Measurements from ENCODE around the gene RP9.

The RP9 gene

GRCh38 chr7:33091111-33091531 is 18.1 kb downstream of the RP9 start:
- Mint-ChIP-seq H3K27me3 (no peaks in the 10 kb centered on the region), H3K4me3 (no peak overlapping the region)

GRCh38 chr7:33089142-33089541 is 20.1 kb downstream of the RP9 start:
- no peak for ATAC-seq (replicated peaks)
- no peak for DNase-seq
- no peak overlapping the region for H3K27ac Mint-ChIP-seq
- H3K9me3 Mint-ChIP-seq: peaks cover 0 to 5% of the 10 kb centered on the region in 2 donors
- H3K4me3 Mint-ChIP-seq: no peak overlapping the region
- H3K27me3 Mint-ChIP-seq: no peaks in the 10 kb centered on the region
- peaks cover 12 to 32% of the 10 kb centered on the region in 2 donors for H3K4me1 Mint-ChIP-seq
- H3K36me3 Mint-ChIP-seq: peaks cover 17 to 31% of the 10 kb centered on the region in 2 donors

More at GRCh38 chr7:33091111-33091531, 18.1 kb downstream of the RP9 start:
- H3K36me3 Mint-ChIP-seq: peaks cover 32 to 45% of the 10 kb centered on the region in 2 donors
- H3K27ac Mint-ChIP-seq: no peak overlapping the region
- peaks cover 0 to 5% of the 10 kb centered on the region in 2 donors for H3K9me3 Mint-ChIP-seq
- no peak for DNase-seq
- H3K4me1 Mint-ChIP-seq: peaks cover 12 to 41% of the 10 kb centered on the region in 2 donors
- no peak for ATAC-seq (replicated peaks)

- DNase-seq: no peak
- Mint-ChIP-seq H3K4me1 (peaks cover 9 to 20% of the 10 kb centered on the region in 2 donors), H3K27me3 (no peaks in the 10 kb centered on the region), H3K9me3 (peaks cover 0 to 5% of the 10 kb centered on the region in 2 donors), H3K27ac (no peak overlapping the region), H3K4me3 (no peak overlapping the region), H3K36me3 (peaks cover 11 to 18% of the 10 kb centered on the region in 2 donors)
- ATAC-seq (replicated peaks): no peak
These were observed 21.3 kb downstream of the RP9 start for GRCh38 chr7:33087858-33088257.

GRCh38 chr7:33087356-33087755 is 21.8 kb downstream of the RP9 start:
- Mint-ChIP-seq H3K27me3 (no peaks in the 10 kb centered on the region), H3K4me3 (no peak overlapping the region), H3K9me3 (peaks cover 0 to 5% of the 10 kb centered on the region in 2 donors), H3K27ac (no peak overlapping the region), H3K36me3 (peaks cover 6 to 13% of the 10 kb centered on the region in 2 donors), H3K4me1 (peaks cover 8 to 16% of the 10 kb centered on the region in 2 donors)
- DNase-seq: no peak
- ATAC-seq (replicated peaks): no peak

GRCh38 chr7:33079763-33080690 is 29.2 kb downstream of the RP9 start:
- no peak overlapping the region for H3K4me3 Mint-ChIP-seq
- H3K36me3 Mint-ChIP-seq: no peaks in the 10 kb centered on the region
- H3K27ac Mint-ChIP-seq: no peak overlapping the region
- H3K9me3 Mint-ChIP-seq: no peaks in the 10 kb centered on the region
- H3K27me3 Mint-ChIP-seq: no peaks in the 10 kb centered on the region
- H3K4me1 Mint-ChIP-seq: peaks cover 7 to 10% of the 10 kb centered on the region in 2 donors
- DNase-seq (no peak), ATAC-seq (replicated peaks) (no peak)

GRCh38 chr7:33079096-33079495 is 30.1 kb downstream of the RP9 start:
- ATAC-seq (replicated peaks) (no peak), DNase-seq (no peak)
- Mint-ChIP-seq H3K4me1 (peaks cover 7 to 10% of the 10 kb centered on the region in 2 donors), H3K36me3 (no peaks in the 10 kb centered on the region), H3K27ac (no peak overlapping the region), H3K27me3 (no peaks in the 10 kb centered on the region), H3K9me3 (no peaks in the 10 kb centered on the region), H3K4me3 (no peak overlapping the region)

- no peak for DNase-seq
These were observed 32.5 kb downstream of the RP9 start for GRCh38 chr7:33076737-33077136.

GRCh38 chr7:33075818-33076518 is 33.2 kb downstream of the RP9 start:
- peaks cover 10 to 16% of the 10 kb centered on the region in 2 donors for H3K27me3 Mint-ChIP-seq
- H3K36me3 Mint-ChIP-seq: peaks cover 0 to 11% of the 10 kb centered on the region in 2 donors
- no peak overlapping the region for H3K27ac Mint-ChIP-seq
- peaks cover 7 to 10% of the 10 kb centered on the region in 2 donors for H3K4me1 Mint-ChIP-seq
- no peak for ATAC-seq (replicated peaks)
- no peak for DNase-seq
- H3K4me3 Mint-ChIP-seq: no peak overlapping the region
- peaks cover 5 to 9% of the 10 kb centered on the region in 2 donors for H3K9me3 Mint-ChIP-seq

More at GRCh38 chr7:33076737-33077136, 32.5 kb downstream of the RP9 start:
- Mint-ChIP-seq H3K4me1 (peaks cover 7 to 10% of the 10 kb centered on the region in 2 donors), H3K4me3 (no peak overlapping the region), H3K27ac (no peak overlapping the region), H3K27me3 (peaks cover 10 to 16% of the 10 kb centered on the region in 2 donors), H3K36me3 (peaks cover 0 to 3% of the 10 kb centered on the region in 2 donors), H3K9me3 (peaks cover 3 to 4% of the 10 kb centered on the region in 2 donors)
- ATAC-seq (replicated peaks): peak; percentile 31 to 33

GRCh38 chr7:33073243-33073642 is 36.0 kb downstream of the RP9 start:
- no peak overlapping the region for H3K4me3 Mint-ChIP-seq

GRCh38 chr7:33072471-33072870 is 36.7 kb downstream of the RP9 start:
- no peak for ATAC-seq (replicated peaks)
- H3K36me3 Mint-ChIP-seq: peaks cover 0 to 12% of the 10 kb centered on the region in 2 donors
- H3K27ac Mint-ChIP-seq: no peak overlapping the region
- no peak for DNase-seq
- peaks cover 7 to 8% of the 10 kb centered on the region in 2 donors for H3K4me1 Mint-ChIP-seq
- H3K4me3 Mint-ChIP-seq: no peak overlapping the region
- peaks cover 10 to 16% of the 10 kb centered on the region in 2 donors for H3K27me3 Mint-ChIP-seq
- peaks cover 15 to 17% of the 10 kb centered on the region in 2 donors for H3K9me3 Mint-ChIP-seq

More at GRCh38 chr7:33073243-33073642, 36.0 kb downstream of the RP9 start:
- DNase-seq (no peak), ATAC-seq (replicated peaks) (no peak)
- Mint-ChIP-seq H3K27me3 (peaks cover 10 to 16% of the 10 kb centered on the region in 2 donors), H3K36me3 (peaks cover 0 to 12% of the 10 kb centered on the region in 2 donors), H3K27ac (no peak overlapping the region), H3K9me3 (peaks cover 15 to 17% of the 10 kb centered on the region in 2 donors), H3K4me1 (peaks cover 7 to 10% of the 10 kb centered on the region in 2 donors)

GRCh38 chr7:33070831-33071230 is 38.4 kb downstream of the RP9 start:
- DNase-seq: no peak
- no peaks in the 10 kb centered on the region for H3K4me1 Mint-ChIP-seq
- peaks cover 10 to 16% of the 10 kb centered on the region in 2 donors for H3K27me3 Mint-ChIP-seq
- peaks cover 3 to 19% of the 10 kb centered on the region in 2 donors for H3K36me3 Mint-ChIP-seq
- no peak overlapping the region for H3K27ac Mint-ChIP-seq
- ATAC-seq (replicated peaks): no peak
- H3K9me3 Mint-ChIP-seq: peaks cover 22% of the 10 kb centered on the region in 2 donors
- H3K4me3 Mint-ChIP-seq: no peak overlapping the region

GRCh38 chr7:33070277-33070676 is 38.9 kb downstream of the RP9 start:
- H3K4me1 Mint-ChIP-seq: peaks cover 0 to 1% of the 10 kb centered on the region in 2 donors
- H3K27ac Mint-ChIP-seq: no peak overlapping the region
- ATAC-seq (replicated peaks): no peak
- H3K4me3 Mint-ChIP-seq: no peak overlapping the region
- H3K27me3 Mint-ChIP-seq: peaks cover 10 to 16% of the 10 kb centered on the region in 2 donors
- H3K9me3 Mint-ChIP-seq: peaks cover 24 to 25% of the 10 kb centered on the region in 2 donors
- peaks cover 5 to 21% of the 10 kb centered on the region in 2 donors for H3K36me3 Mint-ChIP-seq
- no peak for DNase-seq

GRCh38 chr7:33067921-33068320 is 41.3 kb downstream of the RP9 start:
- peaks cover 25 to 26% of the 10 kb centered on the region in 2 donors for H3K9me3 Mint-ChIP-seq
- no peak for DNase-seq
- H3K4me3 Mint-ChIP-seq: no peak overlapping the region
- H3K27me3 Mint-ChIP-seq: peaks cover 3 to 7% of the 10 kb centered on the region in 2 donors
- H3K27ac Mint-ChIP-seq: no peak overlapping the region
- H3K36me3 Mint-ChIP-seq: peaks cover 9 to 21% of the 10 kb centered on the region in 2 donors
- ATAC-seq (replicated peaks): no peak
- peaks cover 7 to 16% of the 10 kb centered on the region in 2 donors for H3K4me1 Mint-ChIP-seq

- Mint-ChIP-seq H3K27ac (no peak overlapping the region), H3K27me3 (no peaks in the 10 kb centered on the region), H3K4me3 (no peak overlapping the region), H3K36me3 (peaks cover 9 to 19% of the 10 kb centered on the region in 2 donors), H3K4me1 (peaks cover 8 to 16% of the 10 kb centered on the region in 2 donors), H3K9me3 (peaks cover 22 to 23% of the 10 kb centered on the region in 2 donors)
- no peak for ATAC-seq (replicated peaks)
- DNase-seq: no peak
These were observed 42.4 kb downstream of the RP9 start for GRCh38 chr7:33066771-33067170.

All from stimulated activated naive B cell treated with anti-CD40 and anti-IgM and Interleukin-4, amounts not matched to agents 10 μg/mL and 1 μg/mL and 100 μg/mL, for 72 hours (primary cell).